Endothelial cell (in vitro differentiated cells): ENCODE measurements around the gene LAMA2. TPM values are rescaled to one million over a fixed set of nuclear protein-coding genes. Genes with fewer than 3 reads are reported as not detected.

ENCODE experiments used
- DNase-seq: peaks from one replicate; pipeline ENCODE4 v3.0.0; 2021; ENCODE audit warnings: low spot score
- H3K27ac Mint-ChIP-seq: one replicate; pipeline ENCODE4 v1.8.0; 2021; ENCODE audit warnings: mixed read lengths, inconsistent platforms; ENCODE audit not compliant: unreplicated experiment
- H3K27me3 Mint-ChIP-seq: one replicate; pipeline ENCODE4 v1.8.0; 2021; ENCODE audit warnings: mild to moderate bottlenecking, moderate library complexity, mixed read lengths, inconsistent platforms; ENCODE audit not compliant: unreplicated experiment
- H3K36me3 Mint-ChIP-seq: one replicate; pipeline ENCODE4 v1.8.0; 2021; ENCODE audit warnings: mild to moderate bottlenecking, low read depth, mixed read lengths, inconsistent platforms; ENCODE audit not compliant: unreplicated experiment
- H3K4me1 Mint-ChIP-seq: one replicate; pipeline ENCODE4 v1.8.0; 2021; ENCODE audit warnings: mild to moderate bottlenecking, mixed read lengths, inconsistent platforms; ENCODE audit not compliant: unreplicated experiment
- H3K4me3 Mint-ChIP-seq: one replicate; pipeline ENCODE4 v1.8.0; 2021; ENCODE audit warnings: mild to moderate bottlenecking, mixed read lengths, inconsistent platforms; ENCODE audit not compliant: unreplicated experiment
- H3K9me3 Mint-ChIP-seq: one replicate; pipeline ENCODE4 v1.8.0; 2021; ENCODE audit warnings: mixed read lengths, inconsistent platforms; ENCODE audit not compliant: unreplicated experiment
- CTCF ChIP-seq: fragments of 200-600 bp; sonication (generic); IDR thresholded peaks from one replicate; pipeline ENCODE4 v1.5.0; 2021; ENCODE audit warnings: antibody characterized with exemption; ENCODE audit not compliant: unreplicated experiment
- long read RNA-seq: library from polyadenylated mRNA; unstranded; transcript quantifications from one replicate; pipeline ENCODE4 v2.0.0, GENCODE V29; 2020; ENCODE audit not compliant: unreplicated experiment
- total RNA-seq: library from RNA; stranded (reverse); fragmentation: NEBNext Ultra II Directional; extraction: Animal tissue kit (Norgen Biotek cat#: 25700); gene quantifications from one replicate; pipeline ENCODE4 v1.2.1, GENCODE V29; 2021; ENCODE audit not compliant: unreplicated experiment

LAMA2 gene
- total RNA-seq, result 2.0 TPM
- long read RNA-seq, result 0 reads

GRCh38 chr6:128882991-128883611 lies at the start of gene LAMA2:
LAMA2 (plus strand) TSS chr6:128883138; CDS start chr6:128883246, 108 bp downstream.
- DNase-seq, result peak; percentile 67
- no peaks in the 10 kb centered on the region for H3K9me3 Mint-ChIP-seq
- TF ChIP-seq CTCF, result no peak
- H3K36me3 Mint-ChIP-seq, result no peaks in the 10 kb centered on the region
- peaks cover 11% of the 10 kb centered on the region for H3K4me1 Mint-ChIP-seq
- no peak within 1 kb of the TSS for H3K27ac Mint-ChIP-seq
- peak within 1 kb of the TSS; percentile 87 for H3K4me3 Mint-ChIP-seq
- peaks cover 5% of the 10 kb centered on the region for H3K27me3 Mint-ChIP-seq

GRCh38 chr6:128836761-128837160 lies 46.2 kb upstream of the LAMA2 start:
- Mint-ChIP-seq H3K4me3 (no peak overlapping the region), H3K36me3 (no peaks in the 10 kb centered on the region), H3K4me1 (peaks cover 3% of the 10 kb centered on the region), H3K9me3 (no peaks in the 10 kb centered on the region), H3K27ac (no peak overlapping the region), H3K27me3 (peaks cover 2% of the 10 kb centered on the region)
- TF ChIP-seq CTCF, result no peak
- no peak for DNase-seq

GRCh38 chr6:128841518-128841917 lies 41.4 kb upstream of the LAMA2 start:
- Mint-ChIP-seq H3K4me3 (no peak overlapping the region), H3K9me3 (no peaks in the 10 kb centered on the region), H3K36me3 (no peaks in the 10 kb centered on the region), H3K27me3 (no peaks in the 10 kb centered on the region), H3K27ac (no peak overlapping the region), H3K4me1 (peaks cover 3% of the 10 kb centered on the region)
- DNase-seq, result no peak
- no peak for TF ChIP-seq CTCF

- Mint-ChIP-seq H3K27ac (no peak overlapping the region), H3K9me3 (no peaks in the 10 kb centered on the region), H3K36me3 (no peaks in the 10 kb centered on the region), H3K27me3 (no peaks in the 10 kb centered on the region), H3K4me3 (no peak overlapping the region), H3K4me1 (peaks cover 3% of the 10 kb centered on the region)
- TF ChIP-seq CTCF, result no peak
- DNase-seq, result no peak
Observed at GRCh38 chr6:128844598-128844997, 38.3 kb upstream of the LAMA2 start.

GRCh38 chr6:128847431-128848210 lies 35.3 kb upstream of the LAMA2 start:
- Mint-ChIP-seq H3K27ac (no peak overlapping the region), H3K27me3 (peaks cover 1% of the 10 kb centered on the region), H3K36me3 (no peaks in the 10 kb centered on the region), H3K4me1 (no peaks in the 10 kb centered on the region), H3K4me3 (no peak overlapping the region), H3K9me3 (no peaks in the 10 kb centered on the region)
- no peak for DNase-seq
- no peak for TF ChIP-seq CTCF
